ENCODE data around the gene FIGN.

The FIGN gene

GRCh38 chr2:163571423-163572102, 164.2 kb downstream of the FIGN start:
- FAIRE-seq (no peak), DNase-seq (ENCODE audit: insufficient read length) (no peak)
- no peak for TF ChIP-seq POLR2A (IDR thresholded peaks at IDR 0.05; ENCODE audit: low read depth, low read length)
- no peak for TF ChIP-seq TAF1 (IDR thresholded peaks at IDR 0.05; ENCODE audit: borderline replicate concordance, low read depth, low read length)
- TF ChIP-seq POLR2AphosphoS5 (IDR thresholded peaks at IDR 0.05; ENCODE audit: low read depth, low read length) = no peak

DNA sequence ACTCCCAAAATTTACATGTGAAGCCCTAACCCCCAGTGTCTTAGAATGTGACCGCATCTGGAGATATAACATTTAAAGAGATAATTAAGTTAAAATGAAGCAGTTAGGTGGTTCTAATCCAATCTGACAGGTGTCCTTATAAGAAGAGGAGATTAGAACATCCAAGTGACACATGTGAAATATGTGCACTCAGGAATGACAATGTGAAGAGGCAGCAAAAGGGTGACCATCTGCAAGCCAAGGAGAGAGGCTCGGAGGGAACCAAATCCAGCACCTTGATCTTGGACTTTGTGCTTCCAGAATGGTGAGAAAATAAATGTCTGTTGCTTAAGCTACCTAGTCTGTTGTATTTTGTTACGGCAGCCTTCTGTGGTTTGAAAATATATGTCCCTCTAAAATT, 165.4 kb downstream of the FIGN start:
- FAIRE-seq (no peak), DNase-seq (ENCODE audit: insufficient read length) (no peak)
- no peak for TF ChIP-seq POLR2AphosphoS5 (IDR thresholded peaks at IDR 0.05; ENCODE audit: low read depth, low read length)
- no peak for TF ChIP-seq TAF1 (IDR thresholded peaks at IDR 0.05; ENCODE audit: borderline replicate concordance, low read depth, low read length)

GRCh38 chr2:163565192-163565591, 170.6 kb downstream of the FIGN start:
- DNase-seq (ENCODE audit: insufficient read length) (no peak), FAIRE-seq (no peak)
- TF ChIP-seq POLR2AphosphoS5 (IDR thresholded peaks at IDR 0.05; ENCODE audit: low read depth, low read length) (no peak), POLR2A (IDR thresholded peaks at IDR 0.05; ENCODE audit: low read depth, low read length) (no peak), TAF1 (IDR thresholded peaks at IDR 0.05; ENCODE audit: borderline replicate concordance, low read depth, low read length) (no peak)

DNA sequence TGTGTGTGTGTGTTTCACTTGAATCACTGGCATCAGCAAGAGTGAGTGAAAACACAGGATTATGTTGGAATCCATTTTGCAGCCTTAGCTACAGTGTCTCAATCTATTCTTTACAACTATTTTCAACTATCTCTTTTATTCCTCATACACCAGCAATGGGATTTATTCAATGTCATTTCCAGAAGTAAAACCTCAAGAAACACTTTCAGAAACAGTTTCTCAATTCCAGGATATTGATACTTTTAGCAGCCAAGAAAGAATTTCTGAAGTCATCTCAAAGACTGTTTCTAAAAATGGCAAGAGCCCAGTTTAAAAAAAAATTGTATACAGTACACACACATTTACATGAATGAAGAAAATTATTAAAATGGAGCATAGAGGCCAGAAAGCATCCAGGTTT, 171.6 kb downstream of the FIGN start:
- TF ChIP-seq TAF1 (IDR thresholded peaks at IDR 0.05; ENCODE audit: borderline replicate concordance, low read depth, low read length) (no peak), POLR2AphosphoS5 (IDR thresholded peaks at IDR 0.05; ENCODE audit: low read depth, low read length) (no peak), POLR2A (IDR thresholded peaks at IDR 0.05; ENCODE audit: low read depth, low read length) (no peak)
- FAIRE-seq (no peak), DNase-seq (ENCODE audit: insufficient read length) (no peak)

GRCh38 chr2:163563336-163563735, 172.5 kb downstream of the FIGN start:
- FAIRE-seq (no peak), DNase-seq (ENCODE audit: insufficient read length) (no peak)
- TF ChIP-seq POLR2AphosphoS5 (IDR thresholded peaks at IDR 0.05; ENCODE audit: low read depth, low read length) (no peak), TAF1 (IDR thresholded peaks at IDR 0.05; ENCODE audit: borderline replicate concordance, low read depth, low read length) (no peak), POLR2A (IDR thresholded peaks at IDR 0.05; ENCODE audit: low read depth, low read length) (no peak)

- FAIRE-seq (no peak), DNase-seq (ENCODE audit: insufficient read length) (no peak)
- no peak for TF ChIP-seq POLR2A (IDR thresholded peaks at IDR 0.05; ENCODE audit: low read depth, low read length)
- no peak for TF ChIP-seq TAF1 (IDR thresholded peaks at IDR 0.05; ENCODE audit: borderline replicate concordance, low read depth, low read length)
- no peak for TF ChIP-seq POLR2AphosphoS5 (IDR thresholded peaks at IDR 0.05; ENCODE audit: low read depth, low read length)
These were observed 177.4 kb downstream of the FIGN start for GRCh38 chr2:163558251-163559021.

DNA sequence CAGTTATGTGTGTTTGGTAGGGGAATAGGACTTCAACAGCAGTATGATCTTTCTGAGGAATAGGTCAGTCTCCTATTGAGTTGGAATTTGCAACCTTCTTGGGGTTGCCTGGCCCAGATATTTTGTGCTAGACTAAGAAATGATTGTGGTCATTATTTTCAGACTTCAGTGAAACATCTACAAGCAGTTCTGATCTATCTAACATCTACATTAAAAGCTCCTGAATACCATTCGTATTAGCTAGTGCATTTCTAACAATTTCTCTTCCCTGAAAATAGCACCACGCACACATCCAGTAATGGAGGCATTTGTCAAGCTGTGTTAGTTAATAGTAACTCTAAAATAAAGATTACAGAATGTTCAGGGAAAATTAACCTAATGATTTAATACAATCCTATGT, 179.3 kb downstream of the FIGN start:
- DNase-seq (ENCODE audit: insufficient read length) (no peak), FAIRE-seq (no peak)
- TF ChIP-seq POLR2AphosphoS5 (IDR thresholded peaks at IDR 0.05; ENCODE audit: low read depth, low read length) (no peak), TAF1 (IDR thresholded peaks at IDR 0.05; ENCODE audit: borderline replicate concordance, low read depth, low read length) (no peak), POLR2A (IDR thresholded peaks at IDR 0.05; ENCODE audit: low read depth, low read length) (no peak)

DNA sequence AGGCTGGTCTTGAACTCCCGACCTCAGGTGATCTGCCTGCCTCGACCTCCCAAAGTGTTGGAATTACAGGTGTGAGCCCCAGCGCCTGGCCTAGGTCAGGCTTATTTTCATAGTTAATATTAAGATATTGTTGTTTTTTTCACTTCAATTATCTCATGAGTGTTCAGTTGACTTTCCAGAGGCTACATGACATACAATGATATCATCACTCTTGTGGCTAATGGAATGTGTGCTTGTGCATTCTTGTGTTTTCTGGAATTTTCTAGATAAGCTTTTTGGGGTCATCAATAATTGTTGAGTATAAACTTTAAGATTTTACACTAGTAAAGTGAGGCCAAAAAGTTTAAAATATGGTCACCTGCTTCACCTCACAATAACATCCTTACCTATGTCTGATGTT, 180.9 kb downstream of the FIGN start:
- FAIRE-seq (no peak), DNase-seq (ENCODE audit: insufficient read length) (no peak)
- TF ChIP-seq POLR2AphosphoS5 (IDR thresholded peaks at IDR 0.05; ENCODE audit: low read depth, low read length) (no peak), POLR2A (IDR thresholded peaks at IDR 0.05; ENCODE audit: low read depth, low read length) (no peak), TAF1 (IDR thresholded peaks at IDR 0.05; ENCODE audit: borderline replicate concordance, low read depth, low read length) (no peak)

DNA sequence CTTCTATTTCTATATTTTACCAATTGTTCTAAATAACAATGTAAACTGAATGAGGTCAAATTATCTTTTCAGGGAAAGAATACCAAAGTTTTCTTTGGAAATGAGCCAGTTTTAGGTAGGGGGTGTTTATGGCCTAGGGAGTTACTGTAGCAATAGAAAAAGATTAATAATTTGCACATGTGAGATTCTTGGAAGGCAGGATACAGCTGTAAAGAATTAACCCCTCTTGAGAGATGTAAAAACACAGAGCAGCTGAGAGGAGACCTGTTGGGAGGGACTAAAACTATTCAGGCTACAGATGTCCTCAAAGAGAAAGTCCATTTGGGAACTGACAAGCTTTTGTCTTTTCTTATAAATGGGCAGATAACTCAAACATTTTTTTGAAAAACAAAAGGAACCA, 182.2 kb downstream of the FIGN start:
- FAIRE-seq (no peak), DNase-seq (ENCODE audit: insufficient read length) (no peak)
- TF ChIP-seq TAF1 (IDR thresholded peaks at IDR 0.05; ENCODE audit: borderline replicate concordance, low read depth, low read length) = no peak
- no peak for TF ChIP-seq POLR2AphosphoS5 (IDR thresholded peaks at IDR 0.05; ENCODE audit: low read depth, low read length)
- no peak for TF ChIP-seq POLR2A (IDR thresholded peaks at IDR 0.05; ENCODE audit: low read depth, low read length)

GRCh38 chr2:163552758-163553157, 183.1 kb downstream of the FIGN start:
- no peak for DNase-seq (ENCODE audit: insufficient read length)
- TF ChIP-seq POLR2A (IDR thresholded peaks at IDR 0.05; ENCODE audit: low read depth, low read length) (no peak), TAF1 (IDR thresholded peaks at IDR 0.05; ENCODE audit: borderline replicate concordance, low read depth, low read length) (no peak), POLR2AphosphoS5 (IDR thresholded peaks at IDR 0.05; ENCODE audit: low read depth, low read length) (no peak)
- no peak for FAIRE-seq

DNA sequence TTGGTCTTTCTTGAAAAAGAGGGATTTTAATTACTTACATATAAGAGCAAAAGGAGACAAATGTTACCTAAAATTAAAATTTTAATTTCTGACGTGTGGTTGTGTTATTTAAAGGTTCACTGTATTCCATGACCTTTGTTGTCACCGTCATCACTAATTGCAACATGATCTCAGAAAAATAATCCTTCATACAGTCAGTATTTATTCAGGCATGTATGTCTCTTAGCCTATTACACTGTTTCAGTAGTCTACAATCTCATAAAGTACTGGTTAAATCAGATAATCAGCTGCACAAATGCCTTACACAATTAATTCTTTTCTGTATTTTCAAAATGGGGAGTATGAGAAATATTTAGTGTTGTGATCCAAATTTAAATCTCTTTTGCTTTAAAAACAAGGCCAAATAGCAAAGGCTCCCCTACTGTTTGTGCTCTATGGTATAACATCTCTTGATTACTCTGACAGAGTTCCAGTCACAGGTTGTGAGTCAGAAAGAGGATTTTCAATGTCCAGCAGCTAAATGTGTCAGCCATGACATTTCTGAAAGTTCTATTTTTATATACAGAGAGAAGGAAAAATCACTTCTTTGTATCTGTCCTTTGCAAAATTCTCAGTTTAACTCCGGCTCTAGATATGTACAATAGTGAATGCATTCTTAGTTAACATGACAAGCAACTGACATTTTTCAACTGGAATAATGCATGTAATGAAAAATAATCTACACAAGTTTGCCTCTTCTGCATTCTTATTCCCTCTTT, 184.0 kb downstream of the FIGN start:
- FAIRE-seq (no peak), DNase-seq (ENCODE audit: insufficient read length) (no peak)
- TF ChIP-seq POLR2AphosphoS5 (IDR thresholded peaks at IDR 0.05; ENCODE audit: low read depth, low read length) (no peak), POLR2A (IDR thresholded peaks at IDR 0.05; ENCODE audit: low read depth, low read length) (no peak), TAF1 (IDR thresholded peaks at IDR 0.05; ENCODE audit: borderline replicate concordance, low read depth, low read length) (no peak)

Measured in GM12892 (cell line).